ENCODE results near the gene HSF5.
"Not testable (repeated sequence)": the region's sequence is repeated elsewhere in the genome, so short reads cannot be mapped to it uniquely, and the experiment has no call there.

Gene HSF5

DNA sequence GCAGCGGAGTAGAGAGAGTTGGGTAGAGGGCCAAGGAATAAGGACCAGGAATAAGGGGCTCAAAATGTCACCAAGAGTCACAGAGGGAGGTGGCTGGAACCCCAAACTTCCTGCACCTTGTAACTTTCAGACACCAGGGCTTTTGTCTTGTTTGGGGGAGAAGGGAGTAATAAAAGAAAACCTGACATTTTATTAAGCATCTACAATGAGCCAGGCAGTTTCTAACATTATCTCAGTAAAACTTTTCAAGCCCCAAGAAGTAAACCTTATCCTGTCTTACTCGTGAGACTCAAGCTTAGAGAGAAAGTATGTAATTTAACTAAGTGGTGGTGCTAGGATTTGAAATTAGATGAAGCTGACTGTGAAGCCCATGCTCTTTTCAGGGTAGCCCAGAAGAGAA lies 27.1 kb upstream of the HSF5 start:
- no peak for DNase-seq

- no peak for DNase-seq
Measured at GRCh38 chr17:58514770-58515157, 26.6 kb upstream of the HSF5 start.

DNA sequence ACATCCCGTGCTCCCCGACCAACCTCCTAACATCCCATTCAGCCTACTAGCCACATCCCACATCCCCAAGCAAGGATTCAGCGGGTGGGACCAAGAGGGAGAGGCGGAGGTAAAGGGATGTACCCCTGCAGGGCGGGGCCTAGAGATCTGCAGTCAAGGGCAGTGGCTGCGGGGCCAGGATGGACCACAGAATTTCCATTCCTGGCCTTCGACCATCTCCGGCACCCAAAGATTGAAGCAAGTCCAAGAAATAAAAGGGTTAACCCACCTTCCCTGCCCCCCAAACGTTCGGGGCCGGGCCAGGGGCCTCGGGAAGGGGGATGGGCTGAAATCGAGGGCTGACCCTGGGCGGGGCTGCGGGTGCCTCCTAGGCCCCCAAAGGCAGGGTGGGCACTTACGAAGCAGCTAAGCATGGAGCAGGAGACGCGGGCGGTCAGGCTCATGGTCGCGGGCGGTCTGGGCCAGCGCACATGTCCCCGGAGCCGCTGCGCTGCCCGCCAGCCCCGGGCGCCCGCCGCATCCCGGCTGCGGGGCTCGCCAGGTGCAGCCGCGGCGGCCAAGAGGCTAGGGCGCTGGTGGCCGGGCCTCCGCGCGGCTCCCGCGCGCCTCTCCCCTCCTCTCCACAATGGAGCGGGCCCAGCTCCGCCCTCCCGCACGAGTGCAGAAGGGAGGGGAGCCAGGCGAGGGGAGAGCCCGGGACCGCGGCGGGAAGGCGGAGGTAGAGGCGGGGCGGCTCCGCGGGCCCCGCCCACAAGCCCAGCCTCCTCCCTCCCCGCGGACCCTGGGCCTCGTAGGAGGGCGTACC lies 26.0 kb upstream of the HSF5 start, which contains the start of gene MTMR4:
TSS of gene MTMR4 (minus strand) at position 674 of the 805 bp plus-strand sequence. CDS start at position 443, 231 bp downstream.
- peak; percentile 31 for DNase-seq

DNA sequence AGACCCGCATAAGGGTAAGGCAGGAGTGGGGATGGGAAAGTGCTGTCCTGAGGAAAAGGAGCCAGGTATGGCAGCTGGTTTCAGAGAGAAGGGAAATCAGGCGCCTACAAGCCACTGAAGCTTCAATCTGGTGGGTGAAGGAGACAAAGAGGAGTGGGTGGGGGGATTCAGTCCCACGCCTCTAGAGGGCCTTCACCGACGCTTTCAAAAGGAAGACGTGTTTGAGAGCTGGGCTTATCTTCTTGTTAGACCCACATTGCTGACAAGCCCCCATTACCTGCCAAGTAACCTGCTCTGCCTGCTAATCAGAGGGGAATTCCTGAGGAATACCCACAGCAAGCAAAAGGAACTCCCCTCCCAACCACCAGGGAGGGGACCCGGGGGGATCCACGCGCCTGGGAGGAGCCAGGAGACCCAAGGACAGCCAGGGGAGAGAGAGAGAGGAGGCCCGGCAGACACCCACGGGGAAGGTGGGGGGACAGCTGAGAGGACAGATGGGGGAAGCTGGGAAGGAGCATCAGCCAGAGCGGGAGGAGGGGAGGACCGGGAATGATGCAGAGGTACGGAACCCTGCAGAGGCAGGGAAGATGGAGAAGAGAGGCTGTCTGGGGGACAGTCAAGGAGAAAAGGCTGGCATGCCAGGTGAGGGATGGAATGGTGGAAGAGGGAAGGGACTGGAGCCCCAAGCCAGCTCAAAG lies 25.2 kb upstream of the HSF5 start:
- no peak for DNase-seq

- no peak for DNase-seq
Measured at GRCh38 chr17:58510075-58510474, 21.9 kb upstream of the HSF5 start.

DNA sequence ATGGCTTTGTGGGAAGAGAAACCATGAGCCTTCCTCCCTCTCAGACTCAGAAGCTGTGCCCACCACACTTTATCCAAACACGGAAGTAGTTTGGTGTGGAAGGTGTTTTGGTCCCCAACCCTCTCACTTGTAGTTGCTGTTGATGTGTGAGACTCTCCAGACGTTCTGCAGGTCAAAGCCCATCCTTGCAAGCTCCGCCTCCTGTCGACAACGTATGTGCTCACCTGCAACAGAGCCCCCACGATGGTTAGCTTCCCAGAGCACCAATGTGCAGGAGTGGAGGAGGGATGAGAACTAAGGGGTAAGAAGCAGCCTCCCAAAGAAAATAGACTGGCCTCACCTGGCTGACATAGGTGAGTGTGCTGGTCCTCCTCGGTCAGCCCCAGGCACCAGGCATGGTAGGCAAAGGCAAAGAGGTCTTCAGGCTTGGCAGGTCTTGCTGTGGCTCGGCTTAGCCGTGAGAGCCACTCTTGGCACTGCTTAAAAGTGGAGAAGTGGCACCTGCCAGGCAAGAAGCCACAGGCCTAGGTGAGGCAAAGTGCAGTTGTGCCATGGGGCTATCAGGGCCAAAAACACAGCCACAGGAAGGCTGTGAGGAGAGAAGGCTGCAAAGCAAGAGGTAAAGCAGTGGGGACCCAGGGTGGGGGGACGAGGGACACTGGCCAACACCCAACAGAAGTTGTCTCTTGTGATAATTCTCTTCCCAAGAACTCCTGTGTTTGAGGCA lies 20.3 kb upstream of the HSF5 start:
- no peak for DNase-seq

DNA sequence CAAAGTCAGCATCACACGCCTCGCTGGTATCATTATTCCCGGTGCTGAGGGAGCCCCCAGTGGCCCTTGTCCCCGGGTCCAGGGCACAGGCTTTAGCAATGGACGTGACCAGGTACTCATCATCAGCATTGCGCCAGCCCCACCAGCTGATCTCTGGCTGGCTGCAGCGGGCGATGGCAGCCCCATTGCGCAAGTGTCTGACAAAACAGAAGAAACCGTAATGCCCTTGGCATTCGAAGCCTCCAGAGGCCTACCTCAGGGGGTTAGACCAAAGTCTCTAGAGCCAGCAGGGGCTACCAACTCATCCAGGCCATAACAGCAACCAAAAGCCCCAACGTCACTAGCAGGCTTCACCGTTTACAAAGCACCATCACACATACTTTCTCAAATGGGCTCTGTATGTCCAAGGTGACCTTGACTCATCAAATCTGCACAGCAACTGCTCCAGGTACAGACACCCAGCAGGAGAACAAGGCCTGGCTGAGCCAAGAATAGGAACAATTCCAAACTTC lies 19.0 kb upstream of the HSF5 start:
- DNase-seq, result no peak

- no peak for DNase-seq
Measured at GRCh38 chr17:58506354-58507080, 18.3 kb upstream of the HSF5 start.

- no peak for DNase-seq
Measured at GRCh38 chr17:58504826-58505351, 16.7 kb upstream of the HSF5 start.

DNA sequence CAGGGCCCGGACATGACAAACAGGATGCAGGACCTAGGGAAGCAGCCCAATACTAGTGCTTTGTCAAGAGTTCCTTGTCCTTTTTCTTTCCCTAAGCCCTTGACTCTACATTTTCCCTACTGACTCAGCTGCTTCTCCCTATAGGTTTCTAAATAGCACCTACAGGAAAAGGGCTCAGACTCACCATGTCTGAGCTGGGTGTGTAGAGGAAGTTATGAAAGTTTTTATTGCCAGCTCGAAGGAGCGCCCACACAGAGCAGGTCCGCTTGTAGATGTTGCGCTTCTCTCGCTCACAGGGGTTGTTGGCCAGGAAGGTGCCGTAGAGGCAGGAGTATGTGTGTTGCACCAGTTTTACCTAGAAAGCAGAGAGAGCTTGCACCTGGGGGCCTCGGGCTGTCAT lies 15.7 kb upstream of the HSF5 start:
- no peak for DNase-seq

DNA sequence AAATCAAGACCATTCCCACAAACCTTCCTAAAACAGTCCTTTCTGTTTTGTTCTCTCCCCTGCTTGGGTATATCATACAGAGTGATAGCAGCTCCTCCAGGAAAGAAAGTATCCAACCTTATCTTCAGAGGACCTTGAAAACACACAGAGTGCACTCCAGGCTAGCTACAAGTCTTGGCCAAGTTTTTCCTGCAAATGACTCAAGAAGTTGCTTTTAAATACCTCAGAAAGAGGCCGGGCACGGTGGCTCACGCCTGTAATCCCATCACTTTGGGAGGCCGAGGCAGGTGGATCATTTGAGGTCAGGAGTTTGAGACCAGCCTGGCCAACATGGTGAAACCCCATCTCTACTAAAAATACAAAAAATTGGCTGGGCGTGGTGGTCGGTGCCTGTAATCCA lies 14.9 kb upstream of the HSF5 start:
- DNase-seq, result not testable (repeated sequence)

- no peak for DNase-seq
Measured at GRCh38 chr17:58501451-58501850, 13.2 kb upstream of the HSF5 start.

DNA sequence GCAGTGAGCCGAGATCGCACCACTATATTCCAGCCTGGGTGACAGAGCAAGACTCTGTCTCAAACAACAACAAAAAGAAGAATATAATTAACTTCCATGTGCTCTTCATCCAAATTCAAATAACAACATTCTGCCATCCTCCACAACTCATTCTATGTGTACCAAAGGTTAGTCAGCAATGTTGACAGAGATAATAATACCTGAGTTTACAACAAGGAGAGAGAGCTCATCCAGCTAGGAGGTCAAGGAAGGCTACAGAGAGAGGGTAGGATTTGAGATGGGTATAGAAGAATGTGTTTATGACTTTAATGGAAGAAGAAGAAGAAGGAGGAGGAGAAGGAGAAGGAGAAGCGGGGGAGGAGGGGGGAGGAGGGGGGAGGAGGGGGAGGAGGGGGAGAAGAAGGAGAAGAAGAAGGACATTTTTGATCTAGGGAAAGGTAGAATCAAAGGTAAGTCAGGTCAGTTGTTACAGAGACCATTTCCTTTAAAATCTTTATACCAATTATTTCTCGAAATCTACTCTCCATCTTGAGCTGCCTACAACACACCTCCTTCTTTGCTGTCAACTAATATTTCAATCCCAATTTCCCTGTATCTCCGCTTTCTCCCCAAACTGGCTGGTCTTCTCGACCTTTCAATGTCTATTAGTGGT lies 10.1 kb upstream of the HSF5 start:
- DNase-seq, result no peak

DNA sequence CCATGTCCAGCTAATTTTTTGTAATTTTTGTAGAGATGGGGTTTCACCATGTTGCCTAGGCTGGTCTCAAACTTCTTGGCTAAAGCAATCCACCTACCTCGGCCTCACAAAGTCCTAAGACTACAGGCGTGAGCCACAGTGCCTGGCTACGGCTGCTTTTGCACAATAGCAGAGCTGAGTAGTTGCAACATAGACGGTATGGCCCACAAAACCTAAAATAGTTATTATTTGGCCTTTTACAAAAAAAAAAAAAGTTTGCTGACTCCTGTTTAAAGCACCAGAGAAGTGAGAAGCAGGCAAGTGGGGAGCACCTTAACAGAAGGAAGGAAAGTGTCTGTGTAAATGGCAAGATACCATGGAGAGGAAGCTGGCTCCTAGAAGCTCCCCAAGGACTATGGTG lies 5.3 kb upstream of the HSF5 start:
- no peak for DNase-seq

- DNase-seq, result no peak
Measured at GRCh38 chr17:58492238-58493121, 4.3 kb upstream of the HSF5 start.

DNA sequence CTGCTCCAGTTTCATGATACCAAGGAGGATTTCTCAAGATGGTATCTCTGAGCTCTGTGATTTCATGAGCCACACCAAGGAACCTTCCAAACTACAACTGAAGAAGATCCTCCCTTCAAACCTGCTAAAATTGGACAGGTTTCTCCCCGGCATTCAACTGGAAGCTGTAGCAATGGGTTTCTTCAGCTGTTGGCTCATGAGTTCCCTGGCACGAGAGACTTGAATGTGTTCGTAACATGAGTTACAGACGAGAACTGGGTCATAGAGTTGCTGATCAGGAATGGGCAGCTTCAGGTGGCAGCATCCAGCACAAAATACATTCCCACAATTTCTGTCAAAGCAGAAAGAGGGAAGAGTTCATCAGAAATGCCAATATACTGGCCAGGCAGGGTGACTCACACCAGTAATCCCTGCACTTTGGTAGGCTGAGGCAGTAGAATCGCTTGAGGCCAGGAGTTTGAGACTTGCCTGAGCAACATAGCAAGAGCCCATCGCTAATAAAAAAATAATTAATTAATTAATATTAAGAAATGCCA lies 3.4 kb upstream of the HSF5 start:
- no peak for DNase-seq

- DNase-seq, result no peak
Measured at GRCh38 chr17:58488428-58488890, 251 bp upstream of the HSF5 start.

GRCh38 chr17:58484600-58484999 lies 3.6 kb downstream of the HSF5 start:
- DNase-seq, result no peak

DNA sequence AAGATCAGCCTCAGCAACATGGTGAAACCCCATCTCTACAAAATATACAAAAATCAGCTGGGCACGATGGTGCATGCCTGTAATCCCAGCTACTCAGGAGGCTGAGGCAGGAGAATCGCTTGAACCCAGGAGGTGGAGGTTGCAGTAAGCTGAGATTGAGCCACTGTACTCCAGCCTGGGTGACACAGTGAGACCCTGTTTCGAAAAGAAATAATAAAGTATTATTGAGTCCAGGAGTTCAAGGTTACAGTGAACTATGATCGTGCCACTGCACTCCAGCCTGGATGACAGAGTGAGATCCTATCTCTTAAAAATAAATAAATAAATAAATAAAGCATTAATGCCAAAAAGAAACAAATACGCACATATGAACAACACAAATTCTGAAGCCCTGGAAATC lies 6.4 kb downstream of the HSF5 start:
- DNase-seq, result not testable (repeated sequence)

DNA sequence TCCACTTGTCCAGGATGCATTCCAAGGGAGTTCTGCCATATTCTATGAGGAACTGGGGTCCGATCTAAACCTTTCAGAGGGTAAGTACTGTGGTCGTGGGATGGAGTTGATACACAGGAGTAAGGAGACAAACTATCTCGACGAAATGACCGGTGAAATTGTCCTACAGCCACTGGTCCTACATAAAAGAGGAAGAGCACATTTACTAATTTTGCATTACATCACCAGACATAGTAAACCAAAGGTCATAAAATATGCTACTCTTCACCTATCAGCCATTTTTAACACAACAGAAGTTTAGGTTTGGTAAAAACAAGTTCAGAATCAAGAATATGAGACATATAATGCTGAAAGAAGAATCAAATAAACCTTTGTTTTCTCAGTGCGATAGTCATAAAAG lies 8.1 kb downstream of the HSF5 start:
- no peak for DNase-seq

GRCh38 chr17:58476812-58477211 lies 11.4 kb downstream of the HSF5 start:
- DNase-seq, result no peak
